ENCODE measurements around the gene MICU1. TPM values are rescaled to one million over a fixed set of nuclear protein-coding genes. Genes with fewer than 3 reads are reported as not detected.

The MICU1 gene
- polyA plus RNA-seq, 1 experiment, result 61.7 TPM

DNA sequence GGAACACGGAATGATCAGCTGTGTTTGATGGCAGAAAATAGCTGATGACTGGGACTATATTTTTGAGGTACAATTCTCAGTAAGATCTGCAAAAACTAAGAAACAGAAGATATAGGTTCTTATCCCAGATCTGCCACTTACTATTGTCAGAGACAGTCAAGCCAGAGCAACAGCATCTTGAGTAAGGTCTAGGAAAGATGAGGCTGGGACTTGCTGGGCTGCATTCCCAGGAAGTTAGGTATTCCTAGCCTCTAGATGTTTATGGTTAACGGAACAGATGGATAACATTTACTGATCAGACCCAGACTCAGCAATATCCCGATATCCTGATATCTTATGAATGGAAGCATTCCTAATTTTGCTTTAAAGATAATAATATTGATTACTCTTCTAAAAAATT is 202.5 kb downstream of the MICU1 start:
- no peaks in the 10 kb centered on the region for H3K27me3 ChIP-seq (ENCODE audit: control insufficient read depth, insufficient read depth, low read length)
- H3K27ac ChIP-seq (ENCODE audit: low read depth, low read length), result no peak overlapping the region
- CTCF ChIA-PET, result no interaction called here
- H3K9me3 ChIP-seq (ENCODE audit: control insufficient read depth, insufficient read depth, low read length), result no peaks in the 10 kb centered on the region
- TF ChIP-seq, protein P1, sequence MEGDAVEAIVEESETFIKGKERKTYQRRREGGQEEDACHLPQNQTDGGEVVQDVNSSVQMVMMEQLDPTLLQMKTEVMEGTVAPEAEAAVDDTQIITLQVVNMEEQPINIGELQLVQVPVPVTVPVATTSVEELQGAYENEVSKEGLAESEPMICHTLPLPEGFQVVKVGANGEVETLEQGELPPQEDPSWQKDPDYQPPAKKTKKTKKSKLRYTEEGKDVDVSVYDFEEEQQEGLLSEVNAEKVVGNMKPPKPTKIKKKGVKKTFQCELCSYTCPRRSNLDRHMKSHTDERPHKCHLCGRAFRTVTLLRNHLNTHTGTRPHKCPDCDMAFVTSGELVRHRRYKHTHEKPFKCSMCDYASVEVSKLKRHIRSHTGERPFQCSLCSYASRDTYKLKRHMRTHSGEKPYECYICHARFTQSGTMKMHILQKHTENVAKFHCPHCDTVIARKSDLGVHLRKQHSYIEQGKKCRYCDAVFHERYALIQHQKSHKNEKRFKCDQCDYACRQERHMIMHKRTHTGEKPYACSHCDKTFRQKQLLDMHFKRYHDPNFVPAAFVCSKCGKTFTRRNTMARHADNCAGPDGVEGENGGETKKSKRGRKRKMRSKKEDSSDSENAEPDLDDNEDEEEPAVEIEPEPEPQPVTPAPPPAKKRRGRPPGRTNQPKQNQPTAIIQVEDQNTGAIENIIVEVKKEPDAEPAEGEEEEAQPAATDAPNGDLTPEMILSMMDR (IDR thresholded peaks at IDR 0.05; ENCODE audit: low read depth, low read length), result no peak
- POLR2A ChIA-PET, result no interaction called here
- no peak for DNase-seq (ENCODE audit: low read depth, low spot score)
- no peak overlapping the region for H3K4me3 ChIP-seq (ENCODE audit: low read depth, low read length)

- no peak for DNase-seq (ENCODE audit: low read depth, low spot score)
- Histone ChIP-seq H3K27ac (ENCODE audit: low read depth, low read length) (no peak overlapping the region), H3K9me3 (ENCODE audit: control insufficient read depth, insufficient read depth, low read length) (no peaks in the 10 kb centered on the region), H3K27me3 (ENCODE audit: control insufficient read depth, insufficient read depth, low read length) (no peaks in the 10 kb centered on the region), H3K4me3 (ENCODE audit: low read depth, low read length) (no peak overlapping the region)
- ChIA-PET POLR2A (no interaction called here), CTCF (no interaction called here)
- TF ChIP-seq, protein P1 (IDR thresholded peaks at IDR 0.05; ENCODE audit: low read depth, low read length), result no peak
These were observed 203.9 kb downstream of the MICU1 start for GRCh38 chr10:72421885-72422540.

DNA sequence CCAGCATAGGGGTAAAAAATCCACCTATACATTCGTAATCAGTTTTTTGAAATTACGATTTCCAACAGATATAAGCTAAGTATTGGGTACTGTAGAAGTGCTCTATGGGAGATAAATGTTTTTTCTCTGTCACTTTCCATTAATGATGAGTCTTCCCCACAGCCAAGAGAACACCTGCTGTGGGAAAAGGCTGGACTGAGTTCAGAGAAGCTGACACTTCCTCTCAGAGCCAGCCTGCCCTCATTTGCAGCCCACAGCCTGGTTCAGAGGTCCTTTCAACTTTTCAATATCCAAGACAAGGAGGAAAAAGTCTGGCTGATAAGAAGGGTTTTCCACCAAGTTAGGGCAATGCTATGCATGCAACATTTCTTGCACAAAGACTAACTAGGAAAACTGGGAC is 206.6 kb downstream of the MICU1 start:
- DNase-seq (ENCODE audit: low read depth, low spot score), result no peak
- H3K9me3 ChIP-seq (ENCODE audit: control insufficient read depth, insufficient read depth, low read length), result no peaks in the 10 kb centered on the region
- POLR2A ChIA-PET, result no interaction called here
- no peak overlapping the region for H3K4me3 ChIP-seq (ENCODE audit: low read depth, low read length)
- H3K27ac ChIP-seq (ENCODE audit: low read depth, low read length), result no peak overlapping the region
- CTCF ChIA-PET, result no interaction called here
- no peaks in the 10 kb centered on the region for H3K27me3 ChIP-seq (ENCODE audit: control insufficient read depth, insufficient read depth, low read length)
- TF ChIP-seq, protein P1 (IDR thresholded peaks at IDR 0.05; ENCODE audit: low read depth, low read length), result no peak

DNA sequence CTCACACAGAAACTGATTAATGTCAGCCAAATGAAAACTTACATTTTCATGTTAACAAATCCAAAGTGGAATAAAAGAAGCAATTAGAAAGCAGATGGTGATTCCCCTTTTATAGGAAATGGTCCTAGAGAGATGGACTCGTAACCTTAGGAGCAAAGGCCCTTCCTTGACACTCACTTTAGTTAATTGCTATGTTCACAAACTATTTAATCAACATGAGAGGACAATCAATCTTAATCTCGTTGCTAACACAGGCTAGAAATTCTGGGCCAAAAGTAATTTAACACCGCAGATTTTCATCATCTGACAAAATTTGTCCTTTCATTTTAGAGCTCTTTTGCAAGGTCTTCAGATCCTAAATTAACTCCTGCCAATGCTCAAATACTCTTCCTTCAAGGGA is 207.2 kb downstream of the MICU1 start:
- no peak overlapping the region for H3K4me3 ChIP-seq (ENCODE audit: low read depth, low read length)
- no peaks in the 10 kb centered on the region for H3K9me3 ChIP-seq (ENCODE audit: control insufficient read depth, insufficient read depth, low read length)
- H3K27me3 ChIP-seq (ENCODE audit: control insufficient read depth, insufficient read depth, low read length), result no peaks in the 10 kb centered on the region
- ChIA-PET CTCF (no interaction called here), POLR2A (no interaction called here)
- DNase-seq (ENCODE audit: low read depth, low spot score), result no peak
- no peak overlapping the region for H3K27ac ChIP-seq (ENCODE audit: low read depth, low read length)
- TF ChIP-seq, protein P1 (IDR thresholded peaks at IDR 0.05; ENCODE audit: low read depth, low read length), result no peak

GRCh38 chr10:72417971-72418370 is 207.9 kb downstream of the MICU1 start:
- H3K27me3 ChIP-seq (ENCODE audit: control insufficient read depth, insufficient read depth, low read length), result no peaks in the 10 kb centered on the region
- TF ChIP-seq, protein P1 (IDR thresholded peaks at IDR 0.05; ENCODE audit: low read depth, low read length), result no peak
- ChIA-PET POLR2A (no interaction called here), CTCF (no interaction called here)
- no peak for DNase-seq (ENCODE audit: low read depth, low spot score)
- no peak overlapping the region for H3K27ac ChIP-seq (ENCODE audit: low read depth, low read length)
- no peak overlapping the region for H3K4me3 ChIP-seq (ENCODE audit: low read depth, low read length)
- H3K9me3 ChIP-seq (ENCODE audit: control insufficient read depth, insufficient read depth, low read length), result no peaks in the 10 kb centered on the region
